Raji (cell line): ENCODE measurements around the gene DNMBP.

Experiments
- POLR2A ChIP-seq: IDR thresholded peaks from 2 replicates; pipeline ENCODE4 v1.6.1; 2011; ENCODE audit warnings: low read depth, low read length, control low read depth; ENCODE audit not compliant: insufficient read depth

DNMBP gene

GRCh38 chr10:99844433-99844955 lies 165.3 kb downstream of the DNMBP start:
- no peak for TF ChIP-seq POLR2A

- no peak for TF ChIP-seq POLR2A
These were observed 166.4 kb downstream of the DNMBP start for GRCh38 chr10:99843310-99843709.

- no peak for TF ChIP-seq POLR2A
These were observed 168.0 kb downstream of the DNMBP start for GRCh38 chr10:99841746-99842145.

GRCh38 chr10:99836711-99837110 lies 173.0 kb downstream of the DNMBP start:
- no peak for TF ChIP-seq POLR2A

- TF ChIP-seq POLR2A: no peak
These were observed 173.8 kb downstream of the DNMBP start for GRCh38 chr10:99835947-99836346.

GRCh38 chr10:99834410-99834809 lies 175.3 kb downstream of the DNMBP start:
- no peak for TF ChIP-seq POLR2A

- TF ChIP-seq POLR2A: no peak
These were observed 177.3 kb downstream of the DNMBP start for GRCh38 chr10:99832439-99832838.

GRCh38 chr10:99828464-99828863 lies 181.3 kb downstream of the DNMBP start:
- TF ChIP-seq POLR2A: no peak

GRCh38 chr10:99827936-99828335 lies 181.8 kb downstream of the DNMBP start:
- TF ChIP-seq POLR2A: no peak
